ENCODE measurements around the gene ARMH2. TPM values are rescaled to one million over a fixed set of nuclear protein-coding genes. Genes with fewer than 3 reads are reported as not detected.
"Not testable (repeated sequence)": the region's sequence is repeated elsewhere in the genome, so short reads cannot be mapped to it uniquely, and the experiment has no call there.

Gene ARMH2
- total and polyA plus RNA-seq, 5 donors from 2014 or later, result 0.27 to 1.8 (median 0.29) TPM; not detected in 2

GRCh38 chr6:24761851-24762250, 36.9 kb downstream of the ARMH2 start:
- Mint-ChIP-seq H3K4me3 (no peak overlapping the region), H3K36me3 (no peaks in the 10 kb centered on the region), H3K27ac (no peak overlapping the region), H3K4me1 (peaks cover 0 to 9% (median under 1%) of the 10 kb centered on the region in 4 donors), H3K27me3 (no peaks in the 10 kb centered on the region), H3K9me3 (no peaks in the 10 kb centered on the region)
- H3K9me3 ChIP-seq (ENCODE audit: control insufficient read depth in 2 of 2, low read length in 2 of 2), result no peaks in the 10 kb centered on the region
- no peaks in the 10 kb centered on the region for H3K36me3 ChIP-seq (ENCODE audit: control insufficient read depth, insufficient read depth, low read length)
- H3K27ac ChIP-seq (ENCODE audit: insufficient read depth, low read length, poor library complexity, severe bottlenecking), result no peak overlapping the region
- H3K27me3 ChIP-seq (ENCODE audit: control insufficient read depth, insufficient read depth, low read length), result no peaks in the 10 kb centered on the region
- DNase-seq (peak in 1 of 3 donors; percentile 12), ATAC-seq (ENCODE audit: low read depth in 2 of 2) (no peak)
- no peaks in the 10 kb centered on the region for H3K4me1 ChIP-seq (ENCODE audit: control insufficient read depth, insufficient read depth, low read length, poor library complexity, severe bottlenecking)
- H3K4me3 ChIP-seq (ENCODE audit: low read depth, low read length), result no peak overlapping the region

DNA sequence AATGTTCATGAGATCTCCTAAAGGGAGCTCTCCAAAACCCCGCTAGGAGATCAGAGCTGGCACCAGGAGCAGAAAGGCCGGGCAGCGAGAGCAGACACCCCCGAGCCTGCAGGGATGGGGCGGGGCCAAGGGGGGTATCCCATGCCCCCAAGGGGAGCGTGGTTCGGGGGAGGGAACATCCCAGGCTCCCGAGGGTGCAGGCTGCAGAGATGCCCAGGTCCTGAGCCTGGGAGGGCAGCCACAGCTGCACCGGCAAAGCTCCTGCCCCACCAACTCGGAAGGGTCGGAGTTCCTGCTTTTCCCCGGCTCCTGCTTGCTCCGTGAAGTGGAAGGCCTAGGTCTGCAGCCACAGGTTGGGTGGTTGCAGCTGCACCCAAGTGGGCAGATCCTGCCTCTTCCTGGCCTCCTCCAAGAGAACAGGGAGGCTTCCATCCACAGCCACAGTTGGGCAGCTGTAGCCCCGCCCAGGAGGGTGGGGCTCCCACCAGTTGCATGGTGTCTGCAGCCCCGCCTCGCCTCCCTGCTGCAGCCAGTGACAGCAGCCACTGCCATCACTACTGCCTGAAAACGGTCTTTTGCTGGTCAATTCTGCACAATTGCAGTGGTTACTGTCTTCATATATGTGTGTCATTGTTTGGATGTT, 37.4 kb downstream of the ARMH2 start:
- DNase-seq, result no peak
- Mint-ChIP-seq H3K27me3 (no peaks in the 10 kb centered on the region), H3K4me3 (no peak overlapping the region), H3K27ac (no peak overlapping the region), H3K36me3 (no peaks in the 10 kb centered on the region), H3K4me1 (peaks cover 0 to 5% (median 0%) of the 10 kb centered on the region in 4 donors), H3K9me3 (no peaks in the 10 kb centered on the region)
- no peaks in the 10 kb centered on the region for H3K36me3 ChIP-seq (ENCODE audit: control insufficient read depth, insufficient read depth, low read length)
- H3K9me3 ChIP-seq (ENCODE audit: control insufficient read depth in 2 of 2, low read length in 2 of 2), result no peaks in the 10 kb centered on the region
- H3K27me3 ChIP-seq (ENCODE audit: control insufficient read depth, insufficient read depth, low read length), result no peaks in the 10 kb centered on the region
- H3K4me3 ChIP-seq (ENCODE audit: low read depth, low read length), result no peak overlapping the region
- no peak overlapping the region for H3K27ac ChIP-seq (ENCODE audit: insufficient read depth, low read length, poor library complexity, severe bottlenecking)
- no peaks in the 10 kb centered on the region for H3K4me1 ChIP-seq (ENCODE audit: control insufficient read depth, insufficient read depth, low read length, poor library complexity, severe bottlenecking)
- no peak for ATAC-seq (ENCODE audit: low read depth in 2 of 2)

DNA sequence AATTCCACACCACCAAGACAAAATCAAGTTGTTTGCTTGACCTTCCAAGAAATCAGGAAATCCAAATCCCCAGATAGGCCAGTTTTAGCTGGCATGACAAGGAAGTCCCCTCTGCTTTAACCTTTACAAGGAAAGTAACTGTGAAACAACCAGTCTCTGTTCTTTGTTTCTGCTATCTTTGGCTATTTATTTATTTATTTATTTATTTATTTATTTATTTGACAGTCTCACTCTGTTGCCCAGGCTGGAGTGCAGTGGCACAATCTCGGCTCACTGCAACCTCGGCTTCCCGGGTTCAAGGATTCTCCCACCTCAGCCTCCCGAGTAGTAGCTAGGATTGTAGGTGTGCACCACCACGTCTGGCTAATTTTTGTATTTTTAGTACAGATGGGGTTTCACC, 38.5 kb downstream of the ARMH2 start:
- Mint-ChIP-seq H3K9me3 (no peaks in the 10 kb centered on the region), H3K27me3 (no peaks in the 10 kb centered on the region), H3K4me1 (peaks cover 0 to 5% (median 0%) of the 10 kb centered on the region in 4 donors), H3K27ac (peak overlapping the region in 1 of 3 donors; percentile 49), H3K4me3 (no peak overlapping the region), H3K36me3 (no peaks in the 10 kb centered on the region)
- Histone ChIP-seq H3K4me3 (ENCODE audit: low read depth, low read length) (no peak overlapping the region), H3K36me3 (ENCODE audit: control insufficient read depth, insufficient read depth, low read length) (no peaks in the 10 kb centered on the region), H3K4me1 (ENCODE audit: control insufficient read depth, insufficient read depth, low read length, poor library complexity, severe bottlenecking) (no peaks in the 10 kb centered on the region), H3K27me3 (ENCODE audit: control insufficient read depth, insufficient read depth, low read length) (no peaks in the 10 kb centered on the region), H3K27ac (ENCODE audit: insufficient read depth, low read length, poor library complexity, severe bottlenecking) (no peak overlapping the region), H3K9me3 (ENCODE audit: control insufficient read depth in 2 of 2, low read length in 2 of 2) (no peaks in the 10 kb centered on the region)
- no peak for DNase-seq
- ATAC-seq (ENCODE audit: low read depth in 2 of 2), result no peak

DNA sequence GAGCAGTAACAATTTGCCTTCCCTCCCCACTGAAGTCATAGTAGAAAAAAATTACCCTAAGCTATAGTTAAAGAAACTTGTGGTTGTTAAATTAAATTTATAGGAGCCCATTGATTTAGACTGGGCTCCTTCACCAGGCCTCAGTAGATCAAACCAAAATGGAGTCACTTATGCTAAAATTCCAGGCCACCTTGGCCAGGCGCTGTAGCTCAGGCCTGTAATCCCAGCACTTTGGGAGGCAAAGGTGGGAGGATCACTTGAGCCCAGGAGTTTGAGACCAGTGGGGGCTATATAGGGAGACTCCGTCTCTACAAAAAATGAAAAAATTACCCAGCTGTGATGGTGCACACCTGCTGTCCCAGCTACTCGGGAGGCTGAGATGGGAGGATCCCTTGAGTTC, 39.0 kb downstream of the ARMH2 start:
- Mint-ChIP-seq H3K27ac (peak overlapping the region in 1 of 3 donors; percentile 49), H3K4me1 (peaks cover 0 to 5% (median 0%) of the 10 kb centered on the region in 4 donors), H3K9me3 (no peaks in the 10 kb centered on the region), H3K36me3 (no peaks in the 10 kb centered on the region), H3K4me3 (no peak overlapping the region), H3K27me3 (no peaks in the 10 kb centered on the region)
- no peak for DNase-seq
- Histone ChIP-seq H3K27ac (ENCODE audit: insufficient read depth, low read length, poor library complexity, severe bottlenecking) (no peak overlapping the region), H3K36me3 (ENCODE audit: control insufficient read depth, insufficient read depth, low read length) (no peaks in the 10 kb centered on the region), H3K4me3 (ENCODE audit: low read depth, low read length) (no peak overlapping the region), H3K4me1 (ENCODE audit: control insufficient read depth, insufficient read depth, low read length, poor library complexity, severe bottlenecking) (no peaks in the 10 kb centered on the region), H3K9me3 (ENCODE audit: control insufficient read depth in 2 of 2, low read length in 2 of 2) (no peaks in the 10 kb centered on the region), H3K27me3 (ENCODE audit: control insufficient read depth, insufficient read depth, low read length) (no peaks in the 10 kb centered on the region)
- ATAC-seq (ENCODE audit: low read depth in 2 of 2), result no peak

GRCh38 chr6:24757611-24758010, 41.1 kb downstream of the ARMH2 start:
- no peaks in the 10 kb centered on the region for H3K4me1 Mint-ChIP-seq

DNA sequence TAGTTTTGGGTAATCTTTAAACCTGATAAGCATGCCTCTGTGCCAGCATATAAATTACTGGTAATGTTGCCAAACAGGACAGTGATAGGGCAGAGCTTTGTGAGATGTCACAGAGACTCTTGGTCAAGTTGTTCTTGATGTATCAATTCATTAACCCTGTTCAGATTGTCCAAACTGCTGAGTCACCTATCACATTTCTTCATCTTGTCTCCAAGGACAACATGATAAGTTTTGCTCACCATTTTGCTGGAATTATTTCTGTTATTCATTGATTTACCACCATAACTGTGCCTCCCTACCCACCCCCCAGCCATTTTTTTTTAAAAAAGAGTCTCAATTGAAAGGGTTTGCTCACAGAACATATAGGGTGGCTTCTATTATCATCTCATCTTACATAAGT, 43.4 kb downstream of the ARMH2 start:
- Mint-ChIP-seq H3K4me3 (no peak overlapping the region), H3K27ac (no peak overlapping the region), H3K27me3 (peaks cover 18% of the 10 kb centered on the region), H3K36me3 (no peaks in the 10 kb centered on the region), H3K9me3 (peaks cover 0 to 5% (median 0%) of the 10 kb centered on the region in 7 donors), H3K4me1 (no peaks in the 10 kb centered on the region)
- Histone ChIP-seq H3K4me1 (ENCODE audit: control insufficient read depth, insufficient read depth, low read length, poor library complexity, severe bottlenecking) (no peaks in the 10 kb centered on the region), H3K27me3 (ENCODE audit: control insufficient read depth, insufficient read depth, low read length) (peaks cover 2% of the 10 kb centered on the region), H3K9me3 (ENCODE audit: control insufficient read depth in 2 of 2, low read length in 2 of 2) (no peaks in the 10 kb centered on the region), H3K27ac (ENCODE audit: insufficient read depth, low read length, poor library complexity, severe bottlenecking) (no peak overlapping the region), H3K4me3 (ENCODE audit: low read depth, low read length) (no peak overlapping the region), H3K36me3 (ENCODE audit: control insufficient read depth, insufficient read depth, low read length) (no peaks in the 10 kb centered on the region)
- ATAC-seq (ENCODE audit: low read depth in 2 of 2) (no peak), DNase-seq (no peak)

More at GRCh38 chr6:24757611-24758010, 41.1 kb downstream of the ARMH2 start:
- Histone ChIP-seq H3K27me3 (ENCODE audit: control insufficient read depth, insufficient read depth, low read length) (peaks cover under 1% of the 10 kb centered on the region), H3K36me3 (ENCODE audit: control insufficient read depth, insufficient read depth, low read length) (no peaks in the 10 kb centered on the region), H3K9me3 (ENCODE audit: control insufficient read depth in 2 of 2, low read length in 2 of 2) (no peaks in the 10 kb centered on the region), H3K4me3 (ENCODE audit: low read depth, low read length) (no peak overlapping the region), H3K27ac (ENCODE audit: insufficient read depth, low read length, poor library complexity, severe bottlenecking) (no peak overlapping the region), H3K4me1 (ENCODE audit: control insufficient read depth, insufficient read depth, low read length, poor library complexity, severe bottlenecking) (no peaks in the 10 kb centered on the region)
- Mint-ChIP-seq H3K36me3 (no peaks in the 10 kb centered on the region), H3K4me3 (no peak overlapping the region), H3K27me3 (peaks cover 10% of the 10 kb centered on the region), H3K9me3 (peaks cover 0 to 5% (median 0%) of the 10 kb centered on the region in 7 donors), H3K27ac (peak overlapping the region in 1 of 3 donors; percentile 6)
- DNase-seq, result no peak
- ATAC-seq (ENCODE audit: low read depth in 2 of 2), result no peak

GRCh38 chr6:24754378-24754777, 44.3 kb downstream of the ARMH2 start:
- H3K4me3 Mint-ChIP-seq; H3K36me3 Mint-ChIP-seq; H3K27ac ChIP-seq (ENCODE audit: insufficient read depth, low read length, poor library complexity, severe bottlenecking); H3K4me1 ChIP-seq (ENCODE audit: control insufficient read depth, insufficient read depth, low read length, poor library complexity, severe bottlenecking); H3K36me3 ChIP-seq (ENCODE audit: control insufficient read depth, insufficient read depth, low read length); H3K4me1 Mint-ChIP-seq; DNase-seq; H3K9me3 ChIP-seq (ENCODE audit: control insufficient read depth in 2 of 2, low read length in 2 of 2); H3K4me3 ChIP-seq (ENCODE audit: low read depth, low read length); ATAC-seq (ENCODE audit: low read depth in 2 of 2); H3K27me3 ChIP-seq (ENCODE audit: control insufficient read depth, insufficient read depth, low read length); H3K9me3 Mint-ChIP-seq; H3K27ac Mint-ChIP-seq: not testable (repeated sequence)
- H3K27me3 Mint-ChIP-seq, result peaks cover 20% of the 10 kb centered on the region

GRCh38 chr6:24753545-24753944, 45.2 kb downstream of the ARMH2 start:
- peaks cover 0 to 6% (median 3%) of the 10 kb centered on the region in 7 donors for H3K9me3 Mint-ChIP-seq
- Histone ChIP-seq H3K27me3 (ENCODE audit: control insufficient read depth, insufficient read depth, low read length) (peaks cover 2% of the 10 kb centered on the region), H3K4me3 (ENCODE audit: low read depth, low read length) (no peak overlapping the region), H3K36me3 (ENCODE audit: control insufficient read depth, insufficient read depth, low read length) (no peaks in the 10 kb centered on the region), H3K9me3 (ENCODE audit: control insufficient read depth in 2 of 2, low read length in 2 of 2) (no peaks in the 10 kb centered on the region), H3K27ac (ENCODE audit: insufficient read depth, low read length, poor library complexity, severe bottlenecking) (no peak overlapping the region), H3K4me1 (ENCODE audit: control insufficient read depth, insufficient read depth, low read length, poor library complexity, severe bottlenecking) (no peaks in the 10 kb centered on the region)
- H3K4me3 Mint-ChIP-seq, result no peak overlapping the region
- no peak for DNase-seq
- no peaks in the 10 kb centered on the region for H3K36me3 Mint-ChIP-seq
- H3K27me3 Mint-ChIP-seq, result peaks cover 27% of the 10 kb centered on the region
- H3K4me1 Mint-ChIP-seq, result no peaks in the 10 kb centered on the region
- no peak for ATAC-seq (ENCODE audit: low read depth in 2 of 2)
- H3K27ac Mint-ChIP-seq, result no peak overlapping the region
